HT1080 (cell line): ENCODE measurements around the gene TMEM134. TPM values are rescaled to one million over a fixed set of nuclear protein-coding genes. Genes with fewer than 3 reads are reported as not detected.

ENCODE experiments used
- DNase-seq: peaks from one replicate; pipeline ENCODE4 v3.0.0-alpha.2; 2015; ENCODE audit warnings: low read depth
- total RNA-seq: library from RNA; depleted of rRNA; stranded (reverse); fragments of >200 nt; shearing (Covaris generic); gene quantifications from 2 replicates; pipeline ENCODE4 v1.2.3, GENCODE V29; 2014

The TMEM134 gene
- total RNA-seq, 1 experiment from 2014 or later = 6.9 TPM

- no peak for DNase-seq
Measured at GRCh38 chr11:67463186-67463585, 5.9 kb downstream of the TMEM134 start.

- no peak for DNase-seq
Measured at GRCh38 chr11:67458266-67458665, 10.8 kb downstream of the TMEM134 start.

GRCh38 chr11:67457453-67457852 lies 11.6 kb downstream of the TMEM134 start:
- DNase-seq = no peak

- no peak for DNase-seq
Measured at GRCh38 chr11:67456068-67456705, 12.9 kb downstream of the TMEM134 start.

- DNase-seq = no peak
Measured at GRCh38 chr11:67455054-67455453, 14.0 kb downstream of the TMEM134 start, which contains the start of gene CABP4. Gene CABP4 (plus strand): TSS chr11:67455354. CDS start chr11:67455424, 70 bp downstream.

GRCh38 chr11:67453816-67454732 lies 15.0 kb downstream of the TMEM134 start:
- no peak for DNase-seq

- DNase-seq = no peak
Measured at GRCh38 chr11:67452141-67452952, 16.7 kb downstream of the TMEM134 start, which contains the start of gene GPR152. Gene GPR152 (minus strand): TSS chr11:67452729. CDS start chr11:67452724, 5 bp downstream.

- DNase-seq = no peak
Measured at GRCh38 chr11:67451658-67451976, 17.4 kb downstream of the TMEM134 start.

- DNase-seq = no peak
Measured at GRCh38 chr11:67450796-67451657, 18.0 kb downstream of the TMEM134 start.

- DNase-seq = no peak
Measured at GRCh38 chr11:67449116-67449844, 19.8 kb downstream of the TMEM134 start.

- DNase-seq = no peak
Measured at GRCh38 chr11:67448220-67448609, 20.8 kb downstream of the TMEM134 start.

GRCh38 chr11:67445515-67445914 lies 23.5 kb downstream of the TMEM134 start:
- DNase-seq = no peak

- no peak for DNase-seq
Measured at GRCh38 chr11:67442504-67443404, 26.3 kb downstream of the TMEM134 start.

- no peak for DNase-seq
Measured at GRCh38 chr11:67441731-67442351, 27.2 kb downstream of the TMEM134 start.

- DNase-seq = no peak
Measured at GRCh38 chr11:67441098-67441563, 27.9 kb downstream of the TMEM134 start.

- no peak for DNase-seq
Measured at GRCh38 chr11:67440229-67441097, 28.6 kb downstream of the TMEM134 start.
